SK-N-SH (cell line): ENCODE results near the gene PDE6A.

Source experiments
- CHD2 ChIP-seq: fragments of 150-350 bp; IDR thresholded peaks from 2 replicates; pipeline ENCODE4 v1.6.1; 2018; ENCODE audit warnings: low read length; ENCODE audit not compliant: partially characterized antibody
- EP300 ChIP-seq, 2 experiments: IDR thresholded peaks; 2 replicates each; pipeline versions ENCODE4 v1.4.0 to v1.6.1; 2012; ENCODE audit warnings: borderline replicate concordance in 1 of 2, low read depth in 1 of 2, low read length in 1 of 2
- FOXJ3 ChIP-seq: sonication (generic); formaldehyde crosslinking; IDR thresholded peaks from 2 replicates; pipeline ENCODE4 v1.5.1; 2020; ENCODE audit warnings: mild to moderate bottlenecking, missing genetic modification reagents
- FOXM1 ChIP-seq: IDR thresholded peaks from 2 replicates; pipeline ENCODE4 v1.4.0; 2012; ENCODE audit warnings: low read depth, mild to moderate bottlenecking
- JUND ChIP-seq: IDR thresholded peaks from 2 replicates; pipeline ENCODE4 v1.4.0; 2012
- POLR2AphosphoS5 ChIP-seq: IDR thresholded peaks from 2 replicates; pipeline ENCODE4 v1.6.1; 2012; ENCODE audit warnings: low read depth, low read length
- RFX5 ChIP-seq: IDR thresholded peaks from 2 replicates; pipeline ENCODE4 v1.6.1; 2012; ENCODE audit warnings: mild to moderate bottlenecking, improper control_type of control experiment, low read length
- ZBTB33 ChIP-seq: IDR thresholded peaks from 2 replicates; pipeline ENCODE4 v1.4.0; 2012; ENCODE audit warnings: low read depth, borderline replicate concordance
- TF ChIP-seq, protein P1 (sequence below): fragments of 200-600 bp; sonication (generic); IDR thresholded peaks from 2 replicates; pipeline ENCODE4 v1.6.1; 2017; ENCODE audit warnings: antibody characterized with exemption, mild to moderate bottlenecking, moderate library complexity

GRCh38 chr5:149953436-149954121, 9.0 kb upstream of the PDE6A start:
- TF ChIP-seq, protein P1, sequence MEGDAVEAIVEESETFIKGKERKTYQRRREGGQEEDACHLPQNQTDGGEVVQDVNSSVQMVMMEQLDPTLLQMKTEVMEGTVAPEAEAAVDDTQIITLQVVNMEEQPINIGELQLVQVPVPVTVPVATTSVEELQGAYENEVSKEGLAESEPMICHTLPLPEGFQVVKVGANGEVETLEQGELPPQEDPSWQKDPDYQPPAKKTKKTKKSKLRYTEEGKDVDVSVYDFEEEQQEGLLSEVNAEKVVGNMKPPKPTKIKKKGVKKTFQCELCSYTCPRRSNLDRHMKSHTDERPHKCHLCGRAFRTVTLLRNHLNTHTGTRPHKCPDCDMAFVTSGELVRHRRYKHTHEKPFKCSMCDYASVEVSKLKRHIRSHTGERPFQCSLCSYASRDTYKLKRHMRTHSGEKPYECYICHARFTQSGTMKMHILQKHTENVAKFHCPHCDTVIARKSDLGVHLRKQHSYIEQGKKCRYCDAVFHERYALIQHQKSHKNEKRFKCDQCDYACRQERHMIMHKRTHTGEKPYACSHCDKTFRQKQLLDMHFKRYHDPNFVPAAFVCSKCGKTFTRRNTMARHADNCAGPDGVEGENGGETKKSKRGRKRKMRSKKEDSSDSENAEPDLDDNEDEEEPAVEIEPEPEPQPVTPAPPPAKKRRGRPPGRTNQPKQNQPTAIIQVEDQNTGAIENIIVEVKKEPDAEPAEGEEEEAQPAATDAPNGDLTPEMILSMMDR, result no peak
- TF ChIP-seq EP300 (IDR thresholded peaks at IDR 0.05; ENCODE audit: borderline replicate concordance in 1 of 2, low read depth in 1 of 2, low read length in 1 of 2), result no peak
- TF ChIP-seq JUND, result no peak
- no peak for TF ChIP-seq FOXM1
- TF ChIP-seq ZBTB33, result no peak
- TF ChIP-seq FOXJ3 (CRISPR knock-in tag), result no peak
- no peak for TF ChIP-seq CHD2
- no peak for TF ChIP-seq POLR2AphosphoS5
- TF ChIP-seq RFX5, result no peak
